Posterior vena cava (tissue), 2 donors: ENCODE measurements around the gene TNC. TPM values are rescaled to one million over a fixed set of nuclear protein-coding genes. Genes with fewer than 3 reads are reported as not detected.

ENCODE experiments used
- DNase-seq: peaks from one replicate; pipeline ENCODE4 v3.0.0-alpha.2; 2020; ENCODE audit warnings: low spot score
- intact Hi-C, 2 donors: fragments of 100-400 bp; cut with DNase I; formaldehyde crosslinking; loops; one replicate each; pipeline versions ENCODE4 v1.14.1 to v1.14.2; 2022 to 2023
- total RNA-seq, 2 donors: library from RNA; stranded (reverse); fragmentation: NEBNext Ultra II Directional; extraction: Animal tissue kit (Norgen Biotek cat#: 25700); gene quantifications; one replicate each; pipeline ENCODE4 v1.2.1, GENCODE V29; 2021
- donor health status: DM: yes; HTN: yes; CAD: no.
- donor health status: DM: yes; HTN: yes; CAD: no.

Gene TNC
- total RNA-seq, 2 donors from 2014 or later: 1,005 to 1,076 TPM

DNA sequence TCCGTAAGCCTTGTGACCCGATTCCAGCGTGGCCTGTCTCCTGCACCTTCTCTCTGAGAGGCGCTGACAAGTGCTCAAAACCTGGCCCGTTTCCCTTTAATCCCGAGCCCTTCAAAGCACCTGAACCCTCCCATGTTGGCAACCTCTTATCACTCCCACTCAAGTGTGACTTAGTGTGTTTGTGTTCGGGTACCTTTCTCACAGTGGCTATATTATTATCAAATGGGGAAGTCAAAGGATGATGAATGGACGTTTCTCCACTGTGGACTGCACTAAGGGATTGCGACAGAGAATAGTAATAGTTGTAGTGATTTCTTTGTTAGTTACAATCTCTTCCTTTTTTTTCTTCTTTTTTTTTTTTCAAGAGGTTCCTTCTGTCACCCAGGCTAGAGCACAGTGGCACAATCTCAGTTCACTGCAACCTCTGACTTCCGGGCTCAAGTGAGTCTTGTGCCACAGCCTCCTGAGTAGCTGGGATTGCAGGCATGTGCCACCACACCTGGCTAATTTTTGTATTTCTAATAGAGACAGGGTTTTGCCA, 122.2 kb downstream of the TNC start:
- no peak for DNase-seq
- intact Hi-C loops: loop anchor here in 1 of 2 donors (5.0 kb wide), 1 partner anchor 808 kb away; no protein-coding TSS in a partner anchor

GRCh38 chr9:114994768-114995167, 123.2 kb downstream of the TNC start:
- no peak for DNase-seq
- intact Hi-C loops: loop anchor here in 1 of 2 donors (5.0 kb wide), 1 partner anchor 807 kb away; no protein-coding TSS in a partner anchor

- DNase-seq: no peak
- intact Hi-C loops: no loop called here
Observed at GRCh38 chr9:114991861-114992260, 126.1 kb downstream of the TNC start.

GRCh38 chr9:114990901-114991300, 127.1 kb downstream of the TNC start:
- intact Hi-C loops: no loop called here
- DNase-seq: no peak

- intact Hi-C loops: no loop called here
- DNase-seq: no peak
Observed at GRCh38 chr9:114989600-114990410, 128.2 kb downstream of the TNC start.

DNA sequence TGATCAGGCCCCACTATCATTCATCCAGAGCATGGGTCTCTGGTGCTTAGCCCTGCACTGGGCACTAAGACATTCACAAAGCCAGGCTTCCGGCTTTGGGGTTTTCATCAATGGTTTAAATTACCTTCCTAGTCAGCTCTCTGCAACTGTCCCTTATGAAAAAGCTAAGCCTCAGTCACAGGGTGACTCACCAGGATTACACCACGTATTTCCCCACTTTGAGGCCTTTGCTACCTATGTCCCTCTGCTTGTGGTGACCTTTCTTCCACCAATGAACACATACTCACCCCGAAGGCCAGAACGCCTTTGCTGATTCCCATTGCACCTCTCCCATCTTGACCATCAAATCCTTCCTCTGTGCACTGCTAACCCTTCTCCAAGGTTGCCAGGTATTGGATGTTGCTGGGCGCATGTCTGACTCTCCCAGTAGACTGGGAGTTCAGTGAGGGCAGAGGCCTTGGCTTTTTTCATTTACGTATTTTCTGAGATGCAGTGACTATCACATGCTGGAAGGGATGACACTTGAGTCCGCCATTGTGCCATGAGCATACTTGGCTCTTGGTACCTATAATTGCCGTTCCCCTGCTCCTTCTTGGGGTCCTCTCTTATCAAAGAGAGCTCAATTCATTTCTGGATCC, 128.9 kb downstream of the TNC start:
- DNase-seq: no peak
- intact Hi-C loops: no loop called here

GRCh38 chr9:114987116-114987515, 130.8 kb downstream of the TNC start:
- intact Hi-C loops: no loop called here
- no peak for DNase-seq

GRCh38 chr9:114985959-114986501, 131.9 kb downstream of the TNC start:
- intact Hi-C loops: no loop called here
- DNase-seq: no peak

- DNase-seq: no peak
- intact Hi-C loops: no loop called here
Observed at GRCh38 chr9:114981063-114981462, 136.9 kb downstream of the TNC start.

DNA sequence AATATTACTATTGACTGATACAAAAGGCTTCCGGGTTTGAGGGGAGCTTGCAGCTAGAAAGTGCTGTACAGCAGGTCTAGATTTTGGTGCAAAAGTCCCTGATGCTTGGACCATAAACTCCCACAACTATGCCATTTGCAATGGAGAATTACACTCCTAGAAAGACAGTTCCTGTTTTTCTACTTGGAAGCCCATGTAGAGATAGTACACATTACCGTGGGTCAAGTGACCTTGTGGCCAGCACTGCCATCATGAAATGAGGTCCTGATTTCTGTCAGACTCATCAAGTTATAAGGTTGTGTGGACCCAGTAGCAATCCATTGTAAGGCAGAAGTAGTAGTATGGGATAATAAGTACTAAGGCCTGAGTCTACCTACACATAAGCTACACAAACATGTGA, 144.7 kb downstream of the TNC start:
- no peak for DNase-seq

GRCh38 chr9:114972510-114973136, 145.3 kb downstream of the TNC start:
- no peak for DNase-seq
- intact Hi-C loops: no loop called here

More for the DNA sequence above, 144.7 kb downstream of the TNC start:
- intact Hi-C loops: no loop called here

Other genes starting within 250 kb of the TNC start
- gene TNFSF8, start 187.6 kb downstream of the TNC start, total RNA-seq: 1 to 10 TPM; 2.9 to 3.0 TPM